Activated naive CD4-positive, alpha-beta T cell treated with Interleukin-2 at 50 U/mL for 16 hours (primary cell): ENCODE results near the gene STUM.
"Not testable (repeated sequence)": the region's sequence is repeated elsewhere in the genome, so short reads cannot be mapped to it uniquely, and the experiment has no call there.

Experiments
- DNase-seq: peaks from one replicate; pipeline ENCODE4 v3.0.0-alpha.2; 2020

Gene STUM

DNA sequence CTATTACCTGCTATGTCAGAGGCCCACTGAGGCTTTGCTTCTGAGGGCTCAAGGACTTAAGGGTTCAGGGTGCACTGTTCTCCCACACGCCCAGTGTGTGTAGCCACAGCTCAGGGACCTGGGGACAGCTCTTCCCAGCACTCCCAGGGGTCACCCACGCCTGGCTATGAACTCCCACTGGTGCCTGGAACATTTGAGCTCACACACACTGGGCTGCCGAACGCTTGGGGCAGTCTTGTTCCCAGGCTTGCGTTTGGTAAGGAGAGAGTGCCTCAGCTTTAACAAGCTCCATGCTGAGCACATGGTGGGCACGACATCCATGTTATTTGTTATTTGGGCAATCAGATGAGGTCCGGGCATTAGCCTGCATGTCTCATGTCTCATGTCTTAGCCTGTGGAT, 37.6 kb downstream of the STUM start:
- DNase-seq = no peak

GRCh38 chr1:226586650-226587422, 38.3 kb downstream of the STUM start:
- no peak for DNase-seq

- no peak for DNase-seq
Observed at GRCh38 chr1:226588484-226588883, 39.9 kb downstream of the STUM start.

DNA sequence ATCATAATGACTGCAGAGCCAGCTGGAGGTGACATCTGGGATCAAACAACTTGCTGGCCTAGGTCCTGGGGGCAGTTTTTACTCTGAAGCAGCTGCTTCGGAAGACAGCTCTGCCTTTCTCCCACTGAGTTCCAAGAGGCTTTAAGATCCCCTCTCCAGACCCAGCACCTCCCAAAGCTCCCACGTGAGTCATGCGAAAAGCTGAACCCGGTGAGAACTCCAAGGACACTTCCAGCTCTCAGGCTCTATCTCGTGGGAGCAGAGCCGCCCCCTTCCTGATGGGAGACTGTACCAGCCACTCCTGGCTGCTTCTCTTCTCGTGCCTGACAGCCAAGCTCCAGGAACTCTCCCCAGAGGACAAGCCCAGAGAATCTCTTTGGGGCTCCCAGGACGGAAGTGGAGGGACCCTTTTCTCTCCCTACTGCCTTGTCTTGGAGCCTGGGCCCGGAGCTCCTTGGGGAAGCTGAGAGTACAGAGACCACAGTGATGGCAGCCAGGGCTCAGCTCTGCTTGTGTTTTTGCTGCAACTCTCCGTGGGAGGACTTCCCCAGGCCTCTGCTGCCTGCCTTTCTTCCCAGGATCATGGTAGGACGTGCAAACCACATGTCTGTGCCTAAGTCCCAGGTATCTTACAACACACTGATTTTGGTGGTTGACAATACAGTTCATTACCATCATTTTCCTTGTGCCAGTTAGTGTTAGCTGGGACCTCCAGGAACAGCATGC, 40.6 kb downstream of the STUM start:
- DNase-seq = no peak

DNA sequence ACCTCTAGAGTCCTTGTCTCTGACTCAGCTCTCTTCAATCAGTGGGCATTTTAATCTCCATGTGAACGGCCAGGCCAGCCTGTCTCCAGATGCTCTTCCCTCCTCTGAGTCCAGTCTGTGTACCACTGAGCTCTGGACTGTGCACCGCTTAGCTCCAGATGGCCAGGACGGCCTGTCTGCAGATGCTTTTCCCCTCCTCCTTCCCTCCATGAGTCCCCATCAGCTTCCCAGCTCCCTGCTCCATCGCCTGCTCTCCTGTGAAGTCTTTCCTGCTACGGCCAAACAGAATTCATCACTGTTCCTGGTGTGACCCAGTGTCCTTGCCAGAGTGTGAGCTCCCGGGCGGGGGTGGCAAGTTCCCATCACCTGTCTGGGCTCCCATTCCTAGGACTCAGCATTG, 42.0 kb downstream of the STUM start:
- no peak for DNase-seq

DNA sequence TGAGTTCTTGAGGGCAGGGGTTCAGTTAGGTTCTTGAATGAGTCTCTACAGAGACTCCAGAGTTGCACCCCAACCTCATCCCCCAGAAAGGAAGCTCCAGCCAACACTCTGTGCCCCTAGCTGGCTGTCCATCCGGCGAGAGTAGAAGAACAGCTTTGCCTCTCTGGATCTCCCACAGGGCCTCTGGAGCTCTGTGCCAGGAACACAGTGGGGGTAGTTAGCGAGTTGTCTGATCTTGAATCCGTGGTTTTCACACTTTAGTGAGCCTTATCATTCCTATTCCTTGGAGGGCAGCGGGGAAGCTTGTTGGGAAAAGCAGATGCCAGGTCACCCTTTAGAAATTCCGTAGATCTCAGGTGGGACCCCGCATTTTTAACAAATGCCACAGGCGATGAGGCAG, 45.0 kb downstream of the STUM start:
- DNase-seq = no peak

DNA sequence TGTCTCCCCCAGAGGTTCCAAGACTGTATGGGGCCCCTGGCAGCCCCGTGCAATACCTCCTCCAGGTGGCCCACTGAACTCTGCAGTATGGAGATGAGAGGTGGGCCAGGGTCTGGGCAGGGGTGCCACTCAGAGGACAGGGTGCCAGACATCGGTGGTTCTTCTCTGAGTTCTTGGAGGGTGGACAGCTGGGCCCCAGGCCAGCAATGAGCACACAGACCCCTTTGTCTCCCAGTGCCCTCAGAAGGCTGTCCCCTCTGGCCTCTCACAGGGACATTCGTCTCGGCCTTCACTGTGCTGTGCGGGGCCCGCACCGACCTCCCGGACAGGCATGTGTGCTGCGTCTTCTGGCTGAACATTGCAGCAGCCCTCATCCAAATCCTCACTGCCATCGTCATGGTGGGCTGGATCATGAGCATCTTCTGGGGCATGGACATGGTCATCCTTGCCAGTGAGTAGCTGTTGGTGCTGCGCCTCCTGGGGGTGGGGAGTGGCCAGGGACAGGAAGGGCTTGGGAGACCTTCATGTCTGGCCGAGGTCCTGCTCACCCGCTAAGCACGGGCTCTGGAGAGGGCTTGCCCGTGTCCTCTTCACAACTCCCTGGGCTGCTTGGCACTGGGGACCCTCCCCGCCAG, 48.1 kb downstream of the STUM start:
- no peak for DNase-seq

- no peak for DNase-seq
Observed at GRCh38 chr1:226597616-226598454, 49.3 kb downstream of the STUM start.

DNA sequence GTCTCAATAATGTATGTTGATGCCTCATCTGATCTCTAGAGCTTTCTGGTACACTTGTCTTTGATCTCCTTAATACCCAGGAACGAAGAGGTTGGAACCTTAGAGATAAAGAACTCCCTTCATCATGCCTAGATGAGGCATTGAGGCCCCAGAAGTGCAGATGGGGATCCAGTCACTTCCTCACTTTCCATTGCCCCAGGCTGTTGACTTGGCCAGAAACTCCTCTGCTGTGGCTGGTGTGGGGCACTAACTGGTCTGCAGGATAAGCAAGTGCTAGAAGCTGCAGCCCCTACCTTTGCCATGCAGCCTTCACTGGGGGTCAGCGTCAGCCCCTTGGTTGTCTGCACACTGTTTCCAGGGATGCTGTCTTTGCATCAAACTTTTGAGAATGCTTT, 49.9 kb downstream of the STUM start:
- no peak for DNase-seq

DNA sequence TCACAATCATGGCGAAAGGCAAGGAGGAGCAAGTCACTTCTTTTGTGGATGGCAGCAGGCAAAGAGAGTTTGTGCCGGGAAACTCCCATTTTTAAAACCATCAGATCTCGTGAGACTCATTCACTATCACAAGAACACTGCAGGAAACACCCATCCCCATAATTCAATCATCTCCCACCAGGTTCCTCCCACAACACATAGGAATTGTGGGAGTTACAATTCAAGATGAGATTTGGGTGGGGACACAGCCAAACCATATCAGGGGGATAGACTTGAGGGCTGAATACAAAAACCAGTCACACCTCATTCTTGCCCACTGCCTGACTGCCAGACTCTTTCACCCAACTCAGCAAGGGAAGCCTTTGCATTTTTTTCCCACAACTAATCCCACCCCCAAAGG, 50.4 kb downstream of the STUM start:
- DNase-seq = not testable (repeated sequence)

GRCh38 chr1:226599636-226600238, 51.2 kb downstream of the STUM start:
- no peak for DNase-seq

DNA sequence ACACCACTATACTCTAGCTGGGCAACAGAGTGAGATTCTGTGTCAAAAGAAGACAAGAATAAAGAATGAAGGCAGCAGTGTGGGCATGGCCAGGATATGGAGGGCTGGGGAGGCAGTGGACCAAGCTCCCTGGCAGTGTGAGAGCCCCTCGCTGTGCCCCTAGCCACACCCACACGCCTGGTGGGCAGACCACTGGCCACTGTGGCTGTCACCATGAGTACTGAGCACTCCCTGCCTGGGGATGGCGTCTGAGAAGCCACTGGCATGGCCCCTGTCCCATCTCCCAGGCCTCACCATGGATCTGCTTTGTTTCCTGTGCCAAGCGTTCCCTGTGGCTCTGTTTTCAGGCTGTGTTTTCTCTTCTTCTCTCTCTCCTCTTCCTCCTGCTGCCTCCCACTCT, 51.7 kb downstream of the STUM start:
- no peak for DNase-seq

GRCh38 chr1:226601456-226601855, 52.9 kb downstream of the STUM start:
- no peak for DNase-seq

DNA sequence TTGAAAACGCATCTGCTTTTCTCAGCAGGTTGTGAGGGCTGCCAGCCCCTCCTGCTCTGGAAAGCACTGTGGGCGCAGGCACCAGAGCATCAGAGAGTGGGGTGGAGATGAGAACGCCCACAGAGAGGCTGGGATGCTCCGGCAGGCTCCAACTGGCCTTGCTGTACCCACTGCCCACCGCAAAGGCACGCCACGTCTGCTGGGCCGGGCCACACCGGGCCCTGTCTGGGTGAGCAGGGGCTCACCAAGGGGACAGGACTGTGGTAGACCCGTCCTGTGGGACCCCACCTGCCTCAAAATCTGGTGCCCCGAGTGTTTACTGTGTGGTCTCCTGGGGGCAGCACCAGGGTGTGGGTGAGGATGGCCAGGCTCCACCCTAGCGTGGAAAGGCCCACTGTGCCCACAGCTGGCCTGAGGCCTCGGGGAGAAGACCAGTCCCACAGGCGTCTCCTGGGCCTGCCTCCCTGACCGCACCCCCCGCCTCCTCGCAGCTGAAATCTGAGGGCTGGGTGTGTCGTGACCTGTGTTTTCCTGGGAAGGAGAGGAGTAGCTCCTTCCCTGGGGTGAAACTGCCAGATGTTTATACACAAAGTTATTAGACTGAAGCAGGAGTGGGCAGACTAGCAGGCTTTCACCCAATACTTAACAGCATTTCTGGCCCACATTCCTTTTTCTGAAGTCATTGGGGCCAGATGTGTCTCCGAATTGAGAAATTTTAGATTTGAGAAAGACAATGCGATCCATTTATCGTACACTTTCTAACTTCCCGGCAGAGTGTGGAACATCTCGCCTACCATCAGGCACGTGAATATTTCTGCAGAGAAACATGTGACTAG, 53.8 kb downstream of the STUM start:
- DNase-seq = no peak

GRCh38 chr1:226603022-226603857, 54.7 kb downstream of the STUM start:
- no peak for DNase-seq

DNA sequence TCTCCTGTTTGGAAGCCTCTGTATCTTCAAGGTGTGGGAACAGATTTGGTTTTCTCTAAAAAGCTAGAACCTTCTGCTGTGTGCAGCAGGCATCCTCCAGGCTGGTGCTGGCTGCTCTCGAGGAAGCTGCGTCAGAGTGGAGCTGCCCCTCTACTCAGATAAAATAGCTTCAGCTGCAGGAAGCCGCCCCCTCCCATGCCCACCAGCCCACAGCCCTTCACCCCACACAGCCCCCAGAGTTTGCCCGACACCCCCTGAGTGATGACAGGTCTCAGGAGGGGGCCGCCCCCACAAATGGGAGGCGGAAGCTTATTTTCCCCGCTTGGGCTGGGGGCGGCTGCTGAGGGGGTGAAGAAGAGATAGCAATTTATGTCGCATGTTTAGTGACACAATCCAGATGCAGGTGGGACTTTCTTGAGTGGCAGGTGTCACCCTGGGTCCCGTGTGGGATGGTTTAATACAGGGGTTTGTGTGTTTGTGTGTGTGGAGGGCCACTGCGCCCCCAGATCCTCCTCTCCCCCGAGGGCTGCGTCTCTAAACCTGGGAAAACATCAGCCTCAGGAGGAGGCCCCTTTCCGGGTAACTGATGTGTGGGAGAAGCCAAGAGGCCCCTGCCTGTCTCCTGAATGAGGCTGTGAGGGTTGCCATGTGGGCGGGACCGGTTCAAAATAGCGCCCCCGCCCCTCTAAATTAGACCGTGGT, 55.4 kb downstream of the STUM start:
- no peak for DNase-seq

DNA sequence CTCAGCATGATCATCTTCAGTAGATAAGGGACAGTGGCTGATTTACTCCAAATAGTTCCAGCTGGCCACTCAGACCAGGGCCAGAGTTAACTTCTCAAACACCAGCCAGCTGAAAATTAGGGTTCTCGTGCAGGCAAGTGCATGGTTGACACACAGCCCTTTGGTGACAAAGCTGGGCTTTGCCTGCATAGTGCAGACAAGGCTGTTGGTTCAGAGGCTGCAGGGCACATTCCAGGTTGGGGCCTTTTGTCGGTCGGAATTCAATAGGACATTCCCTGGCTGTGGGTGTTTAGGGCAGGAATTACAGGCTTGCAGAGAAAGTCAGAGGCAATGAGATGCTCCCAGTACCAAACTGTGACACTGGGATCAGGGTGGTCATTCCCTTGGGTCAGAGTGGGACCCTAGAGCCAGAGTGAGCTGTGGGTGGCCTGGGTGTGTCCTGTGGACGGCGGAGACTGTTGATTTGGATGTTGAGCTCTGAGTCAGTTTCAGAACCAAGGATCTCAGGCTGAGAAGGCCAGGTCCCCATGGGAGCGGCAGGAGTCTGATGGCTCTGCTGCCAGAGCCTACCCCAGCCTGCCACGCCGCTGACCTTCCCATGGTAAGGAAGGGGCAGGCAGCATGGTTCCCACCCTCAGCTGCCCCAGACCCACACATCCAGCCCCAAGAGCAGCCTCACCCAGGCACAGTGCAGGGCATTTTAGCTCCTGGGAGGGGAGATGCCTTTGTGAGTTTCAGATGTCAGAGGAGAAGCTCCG, 56.2 kb downstream of the STUM start:
- DNase-seq = no peak

DNA sequence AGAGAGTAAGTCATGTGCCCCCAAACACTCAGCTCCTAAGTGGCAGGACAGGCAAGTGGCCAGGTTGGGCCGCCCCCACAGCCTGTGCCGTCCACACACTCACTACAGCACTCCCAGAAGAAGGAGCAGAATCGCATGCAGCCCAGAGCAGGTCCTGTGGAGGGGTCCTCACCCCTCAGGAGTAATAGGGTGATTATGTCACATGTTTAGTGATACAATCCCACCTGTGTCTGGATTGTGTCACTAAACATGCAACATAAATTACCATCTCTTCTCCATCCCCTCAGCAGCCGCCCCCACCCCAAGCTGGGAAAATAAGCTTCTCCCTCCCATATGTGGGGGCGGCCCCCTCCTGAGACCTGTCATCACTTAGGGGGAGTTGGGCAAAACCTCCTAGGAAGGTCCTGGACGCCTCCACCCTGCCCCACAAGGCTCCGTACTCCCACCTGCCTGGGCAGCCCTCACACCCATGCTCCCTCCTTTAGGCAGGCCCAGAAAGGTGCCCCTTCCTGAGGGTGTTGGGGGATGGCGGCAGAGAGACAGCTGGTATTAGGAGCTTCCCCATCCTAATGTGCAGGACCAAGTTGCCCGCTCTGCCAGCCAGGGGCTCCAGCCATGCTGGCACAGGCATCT, 56.9 kb downstream of the STUM start:
- no peak for DNase-seq
